H9 (cell line): Measurements from ENCODE around the gene OR51L1. TPM values are rescaled to one million over a fixed set of nuclear protein-coding genes. Genes with fewer than 3 reads are reported as not detected.

Source experiments
- DNase-seq: peaks from one replicate; pipeline ENCODE4 v3.0.0-alpha.2; 2017
- H2AFZ ChIP-seq: one replicate; pipeline ENCODE4 v1.6.1; 2013; ENCODE audit warnings: mild to moderate bottlenecking, low read length, control low read depth, moderate library complexity
- H2AK5ac ChIP-seq: 2 replicates; pipeline ENCODE4 v1.6.1; 2013; ENCODE audit warnings: low read length, control low read depth, mixed read lengths; ENCODE audit not compliant: insufficient read length
- H2BK120ac ChIP-seq: one replicate; pipeline ENCODE4 v1.6.1; 2013; ENCODE audit warnings: low read depth, mild to moderate bottlenecking, low read length, control low read depth, inconsistent platforms; ENCODE audit not compliant: poor library complexity, severe bottlenecking
- H2BK12ac ChIP-seq: 2 replicates; pipeline ENCODE4 v1.6.1; 2013; ENCODE audit warnings: low read length, control low read depth, mixed read lengths, low read depth; ENCODE audit not compliant: insufficient read length
- H2BK15ac ChIP-seq: 2 replicates; pipeline ENCODE4 v1.6.1; 2013; ENCODE audit warnings: low read depth, low read length, control low read depth
- H2BK20ac ChIP-seq: one replicate; pipeline ENCODE4 v1.6.1; 2013; ENCODE audit warnings: low read depth, mild to moderate bottlenecking, low read length, control low read depth, inconsistent platforms; ENCODE audit not compliant: poor library complexity, severe bottlenecking
- H2BK5ac ChIP-seq: 2 replicates; pipeline ENCODE4 v1.6.1; 2013; ENCODE audit warnings: low read length, control low read depth, mixed read lengths; ENCODE audit not compliant: insufficient read length
- H3K14ac ChIP-seq: 2 replicates; pipeline ENCODE4 v1.6.1; 2013; ENCODE audit warnings: low read length, control low read depth; ENCODE audit not compliant: insufficient read depth
- H3K18ac ChIP-seq: 2 replicates; pipeline ENCODE4 v1.6.1; 2013; ENCODE audit warnings: low read depth, mild to moderate bottlenecking, mixed read lengths, low read length, control low read depth; ENCODE audit not compliant: insufficient read length
- H3K23ac ChIP-seq: 2 replicates; pipeline ENCODE4 v1.6.1; 2013; ENCODE audit warnings: low read length, control low read depth, mixed read lengths, low read depth; ENCODE audit not compliant: insufficient read length
- H3K23me2 ChIP-seq: 2 replicates; pipeline ENCODE4 v1.6.1; 2013; ENCODE audit warnings: low read depth, mild to moderate bottlenecking, mixed read lengths, low read length, control low read depth; ENCODE audit not compliant: insufficient read length, poor library complexity, severe bottlenecking
- H3K27ac ChIP-seq: 2 replicates; pipeline ENCODE4 v1.5.1; 2013; ENCODE audit warnings: low read length, control low read depth, mixed read lengths, low read depth; ENCODE audit not compliant: insufficient read length
- H3K27me3 ChIP-seq: 2 replicates; pipeline ENCODE4 v1.6.1; 2013; ENCODE audit warnings: low read length, control low read depth, inconsistent platforms; ENCODE audit not compliant: insufficient read depth
- H3K4ac ChIP-seq: 2 replicates; pipeline ENCODE4 v1.6.1; 2013; ENCODE audit warnings: low read depth, mild to moderate bottlenecking, control low read depth, inconsistent platforms, low read length, moderate library complexity
- H3K4me1 ChIP-seq: 2 replicates; pipeline ENCODE4 v1.6.1; 2013; ENCODE audit warnings: low read length, control low read depth, inconsistent platforms; ENCODE audit not compliant: insufficient read depth
- H3K4me2 ChIP-seq: 2 replicates; pipeline ENCODE4 v1.6.1; 2013; ENCODE audit warnings: low read length, control low read depth, mixed read lengths; ENCODE audit not compliant: insufficient read length, insufficient read depth
- H3K56ac ChIP-seq: 2 replicates; pipeline ENCODE4 v1.6.1; 2013; ENCODE audit warnings: low read depth, mild to moderate bottlenecking, mixed read lengths, low read length, control low read depth; ENCODE audit not compliant: insufficient read length
- H3K79me1 ChIP-seq: 2 replicates; pipeline ENCODE4 v1.6.1; 2013; ENCODE audit warnings: low read depth, mild to moderate bottlenecking, moderate library complexity, low read length, control low read depth, inconsistent platforms; ENCODE audit not compliant: insufficient read depth, poor library complexity, severe bottlenecking
- H3K79me2 ChIP-seq: 2 replicates; pipeline ENCODE4 v1.6.1; 2013; ENCODE audit warnings: low read length, control low read depth, inconsistent platforms; ENCODE audit not compliant: insufficient read depth
- H3K9ac ChIP-seq: 2 replicates; pipeline ENCODE4 v1.6.1; 2013; ENCODE audit warnings: low read length, control low read depth, mixed read lengths; ENCODE audit not compliant: insufficient read length; ENCODE audit errors: extremely low read depth
- H3K9me3 ChIP-seq: one replicate; pipeline ENCODE4 v1.6.1; 2013; ENCODE audit warnings: low read depth, low read length, inconsistent platforms; ENCODE audit not compliant: control insufficient read depth
- H3T11ph ChIP-seq: one replicate; pipeline ENCODE4 v1.6.1; 2013; ENCODE audit warnings: mild to moderate bottlenecking, low read length, control low read depth, inconsistent platforms
- H4K20me1 ChIP-seq: one replicate; pipeline ENCODE4 v1.6.1; 2013; ENCODE audit not compliant: control insufficient read depth, insufficient read length, insufficient read depth
- H4K5ac ChIP-seq: 2 replicates; pipeline ENCODE4 v1.6.1; 2013; ENCODE audit warnings: low read depth, mild to moderate bottlenecking, mixed read lengths, low read length, control low read depth; ENCODE audit not compliant: insufficient read length
- H4K8ac ChIP-seq: replicated peaks from 2 replicates; pipeline ENCODE4 v1.6.1; 2013; ENCODE audit warnings: low read length, control low read depth, mixed read lengths, low read depth; ENCODE audit not compliant: insufficient read length
- H4K91ac ChIP-seq: 2 replicates; pipeline ENCODE4 v1.6.1; 2013; ENCODE audit warnings: low read depth, mild to moderate bottlenecking, moderate library complexity, mixed read lengths, low read length, control low read depth; ENCODE audit not compliant: insufficient read length
- H3K27ac Mint-ChIP-seq, 3 experiments: 2 replicates in 2 of 3; 3 replicates in 1 of 3; pipeline ENCODE4 v1.8.0; 2020 to 2021; ENCODE audit warnings: mixed read lengths in 3 of 3, mild to moderate bottlenecking in 1 of 3, moderate library complexity in 1 of 3
- H3K27me3 Mint-ChIP-seq: 2 replicates; pipeline ENCODE4 v1.8.0; 2021; ENCODE audit warnings: low read depth, mild to moderate bottlenecking, moderate library complexity, mixed read lengths
- H3K36me3 Mint-ChIP-seq, 3 experiments: 2 replicates in 2 of 3; 3 replicates in 1 of 3; pipeline ENCODE4 v1.8.0; 2020 to 2021; ENCODE audit warnings: low read depth in 3 of 3, mixed read lengths in 3 of 3; ENCODE audit not compliant: insufficient read depth in 1 of 3
- H3K4me1 Mint-ChIP-seq, 2 experiments: 2 replicates each; pipeline ENCODE4 v1.8.0; 2020; ENCODE audit warnings: mixed read lengths in 2 of 2
- H3K4me3 Mint-ChIP-seq, 2 experiments: 2 replicates in 1 of 2; 3 replicates in 1 of 2; pipeline ENCODE4 v1.8.0; 2020 to 2021; ENCODE audit warnings: mild to moderate bottlenecking in 2 of 2, mixed read lengths in 2 of 2, moderate library complexity in 1 of 2
- H3K9me3 Mint-ChIP-seq, 2 experiments: 2 replicates in 1 of 2; 3 replicates in 1 of 2; pipeline ENCODE4 v1.8.0; 2020; ENCODE audit warnings: mild to moderate bottlenecking in 2 of 2, mixed read lengths in 2 of 2, moderate library complexity in 1 of 2
- CTCF ChIP-seq: fragments of 200-600 bp; sonication (generic); conservative IDR thresholded peaks from 3 replicates; pipeline ENCODE4 v1.8.0; 2021; ENCODE audit warnings: antibody characterized with exemption, mild to moderate bottlenecking
- WGBS: extraction: QIAGEN DNeasy Blood & Tissue Kit; methylation state at CpG from one replicate; pipeline ENCODE4 v1.1.7; 2013; ENCODE audit warnings: missing lambda C conversion rate, low lambda C conversion rate, mixed read lengths; ENCODE audit not compliant: insufficient read length; ENCODE audit errors: extremely low coverage; 5-methylcytosine and 5-hydroxymethylcytosine counted together
- total RNA-seq: library from RNA; stranded (reverse); gene quantifications from 2 replicates; pipeline ENCODE4 v1.2.1, GENCODE V29; 2021

The OR51L1 gene
- total RNA-seq, 1 experiment from 2014 or later = not detected

GRCh38 chr11:5036669-5037068 lies 42.0 kb downstream of the OR51L1 start:
- H2BK12ac ChIP-seq = no peak overlapping the region
- Mint-ChIP-seq H3K27ac (no peak overlapping the region), H3K9me3 (no peaks in the 10 kb centered on the region; a peak in 1 of 5 replicates), H3K27me3 (no peaks in the 10 kb centered on the region), H3K4me3 (no peak overlapping the region), H3K4me1 (no peaks in the 10 kb centered on the region), H3K36me3 (no peaks in the 10 kb centered on the region)
- no peak overlapping the region for H2BK5ac ChIP-seq
- no peak for DNase-seq
- no peak overlapping the region for H2AK5ac ChIP-seq
- no peak for TF ChIP-seq CTCF
- H3K79me1 ChIP-seq = no peaks in the 10 kb centered on the region
- H3K4ac ChIP-seq = no peak overlapping the region
- H4K5ac ChIP-seq = no peak overlapping the region
- no peaks in the 10 kb centered on the region for H3K23me2 ChIP-seq
- no peak overlapping the region for H3K9ac ChIP-seq
- H3K18ac ChIP-seq = no peak overlapping the region
- H3K9me3 ChIP-seq = no peaks in the 10 kb centered on the region
- H3K56ac ChIP-seq = no peak overlapping the region
- no peak overlapping the region for H3K27ac ChIP-seq
- no peak overlapping the region for H2AFZ ChIP-seq
- WGBS = no CpG with 5 or more reads among the region's 2 CpGs
- H3K4me1 ChIP-seq = no peaks in the 10 kb centered on the region
- no peak overlapping the region for H2BK15ac ChIP-seq
- H4K20me1 ChIP-seq = no peaks in the 10 kb centered on the region
- no peak overlapping the region for H3K14ac ChIP-seq
- no peaks in the 10 kb centered on the region for H3K79me2 ChIP-seq
- no peak overlapping the region for H2BK20ac ChIP-seq
- no peak overlapping the region for H4K91ac ChIP-seq
- H3K4me2 ChIP-seq = no peak overlapping the region
- H4K8ac ChIP-seq = no peak overlapping the region
- no peak overlapping the region for H3T11ph ChIP-seq
- H2BK120ac ChIP-seq = no peak overlapping the region
- no peaks in the 10 kb centered on the region for H3K27me3 ChIP-seq
- H3K23ac ChIP-seq = no peak overlapping the region
